Epithelial cell of proximal tubule (primary cell): ENCODE results near the gene FLNB. TPM values are rescaled to one million over a fixed set of nuclear protein-coding genes. Genes with fewer than 3 reads are reported as not detected.

Source experiments
- DNase-seq: peaks from one replicate; pipeline ENCODE4 v3.0.0-alpha.2; 2011; ENCODE audit warnings: low read depth
- H3K4me3 ChIP-seq: 2 replicates; pipeline ENCODE4 v1.5.1; 2011; ENCODE audit warnings: low read depth, mild to moderate bottlenecking, low read length
- CTCF ChIP-seq: conservative IDR thresholded peaks from 2 replicates; pipeline ENCODE4 v1.5.1; 2012; ENCODE audit warnings: low read depth, mild to moderate bottlenecking, low read length
- total RNA-seq: library from RNA; depleted of rRNA; stranded (reverse); fragments of >200 nt; gene quantifications from 2 replicates; pipeline ENCODE4 v1.2.3, GENCODE V29; 2015

FLNB gene
- total RNA-seq, 1 donor from 2014 or later: 223 TPM

- DNase-seq: no peak
- no peak overlapping the region for H3K4me3 ChIP-seq
- TF ChIP-seq CTCF: no peak
Measured at GRCh38 chr3:57972531-57973111, 35.6 kb upstream of the FLNB start.

- H3K4me3 ChIP-seq: no peak overlapping the region
- TF ChIP-seq CTCF: no peak
- no peak for DNase-seq
Measured at GRCh38 chr3:57973715-57974477, 34.3 kb upstream of the FLNB start.

- peak; percentile 76 for DNase-seq
- H3K4me3 ChIP-seq: no peak overlapping the region
- TF ChIP-seq CTCF: no peak
Measured at GRCh38 chr3:57974796-57975388, 33.3 kb upstream of the FLNB start.

- no peak for DNase-seq
- no peak for TF ChIP-seq CTCF
- H3K4me3 ChIP-seq: no peak overlapping the region
Measured at GRCh38 chr3:57977818-57978235, 30.4 kb upstream of the FLNB start.

- DNase-seq: no peak
- TF ChIP-seq CTCF: no peak
Measured at GRCh38 chr3:57978316-57978715, 29.9 kb upstream of the FLNB start.

GRCh38 chr3:57980416-57980815, 27.8 kb upstream of the FLNB start:
- no peak for DNase-seq
- no peak overlapping the region for H3K4me3 ChIP-seq
- no peak for TF ChIP-seq CTCF

More at GRCh38 chr3:57978316-57978715, 29.9 kb upstream of the FLNB start:
- no peak overlapping the region for H3K4me3 ChIP-seq
